Neural progenitor cell (in vitro differentiated cells): Measurements from ENCODE around the gene SPAG7.

Experiments used
- EZH2 ChIP-seq: fragments of 200-600 bp; sonication (generic); IDR thresholded peaks from 2 replicates; pipeline ENCODE4 v1.6.1; 2017; ENCODE audit warnings: antibody characterized with exemption, mild to moderate bottlenecking, moderate library complexity
- TF ChIP-seq, protein P1 (sequence below): fragments of 200-600 bp; sonication (generic); IDR thresholded peaks from 2 replicates; pipeline ENCODE4 v1.5.1; 2017; ENCODE audit warnings: antibody characterized with exemption, mild to moderate bottlenecking

- TF ChIP-seq, protein P1, sequence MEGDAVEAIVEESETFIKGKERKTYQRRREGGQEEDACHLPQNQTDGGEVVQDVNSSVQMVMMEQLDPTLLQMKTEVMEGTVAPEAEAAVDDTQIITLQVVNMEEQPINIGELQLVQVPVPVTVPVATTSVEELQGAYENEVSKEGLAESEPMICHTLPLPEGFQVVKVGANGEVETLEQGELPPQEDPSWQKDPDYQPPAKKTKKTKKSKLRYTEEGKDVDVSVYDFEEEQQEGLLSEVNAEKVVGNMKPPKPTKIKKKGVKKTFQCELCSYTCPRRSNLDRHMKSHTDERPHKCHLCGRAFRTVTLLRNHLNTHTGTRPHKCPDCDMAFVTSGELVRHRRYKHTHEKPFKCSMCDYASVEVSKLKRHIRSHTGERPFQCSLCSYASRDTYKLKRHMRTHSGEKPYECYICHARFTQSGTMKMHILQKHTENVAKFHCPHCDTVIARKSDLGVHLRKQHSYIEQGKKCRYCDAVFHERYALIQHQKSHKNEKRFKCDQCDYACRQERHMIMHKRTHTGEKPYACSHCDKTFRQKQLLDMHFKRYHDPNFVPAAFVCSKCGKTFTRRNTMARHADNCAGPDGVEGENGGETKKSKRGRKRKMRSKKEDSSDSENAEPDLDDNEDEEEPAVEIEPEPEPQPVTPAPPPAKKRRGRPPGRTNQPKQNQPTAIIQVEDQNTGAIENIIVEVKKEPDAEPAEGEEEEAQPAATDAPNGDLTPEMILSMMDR = no peak
- no peak for TF ChIP-seq EZH2
These were observed 6.6 kb upstream of the SPAG7 start for GRCh38 chr17:4974115-4974670.
